A549 (cell line): ENCODE data around the gene SLC9A2.
A peak's percentile ranks its signal among the peaks of the same experiment; 100 is the strongest.

ENCODE experiments used
- POLR2A ChIP-seq: IDR thresholded peaks from 2 replicates; pipeline ENCODE4 v1.6.1; 2012; ENCODE audit warnings: mild to moderate bottlenecking, low read length
- POLR2AphosphoS2 ChIP-seq: conservative IDR thresholded peaks from 2 replicates; pipeline ENCODE4 v1.6.1; 2012; ENCODE audit warnings: low read length, improper control_type of control experiment, inconsistent platforms
- TF ChIP-seq, protein P1 (sequence below): fragments of >200 bp; sonication (Bioruptor Twin); formaldehyde crosslinking; IDR thresholded peaks from 3 replicates; pipeline ENCODE4 v1.5.1; 2016

DNA sequence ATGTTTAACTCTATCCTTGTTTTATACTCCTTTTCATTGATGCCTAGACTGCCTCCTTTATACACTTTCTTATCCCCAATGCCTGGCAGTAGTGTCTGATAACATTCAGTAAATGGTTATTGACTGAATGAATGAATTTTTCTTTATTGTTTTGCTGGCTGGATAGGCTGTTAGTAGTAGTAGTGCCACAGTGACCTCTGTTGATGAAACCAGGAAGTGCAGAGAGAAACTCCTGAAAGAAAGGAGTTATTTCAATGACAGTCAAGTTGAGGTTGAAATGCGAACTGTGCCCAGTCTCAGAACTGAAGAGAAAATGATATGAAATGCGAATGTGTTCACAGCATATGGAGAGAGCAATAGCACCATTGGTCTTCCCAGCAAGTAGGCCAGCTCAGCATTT, 26.8 kb upstream of the SLC9A2 start:
- TF ChIP-seq POLR2A (no peak), POLR2AphosphoS2 (no peak)
- TF ChIP-seq, protein P1, sequence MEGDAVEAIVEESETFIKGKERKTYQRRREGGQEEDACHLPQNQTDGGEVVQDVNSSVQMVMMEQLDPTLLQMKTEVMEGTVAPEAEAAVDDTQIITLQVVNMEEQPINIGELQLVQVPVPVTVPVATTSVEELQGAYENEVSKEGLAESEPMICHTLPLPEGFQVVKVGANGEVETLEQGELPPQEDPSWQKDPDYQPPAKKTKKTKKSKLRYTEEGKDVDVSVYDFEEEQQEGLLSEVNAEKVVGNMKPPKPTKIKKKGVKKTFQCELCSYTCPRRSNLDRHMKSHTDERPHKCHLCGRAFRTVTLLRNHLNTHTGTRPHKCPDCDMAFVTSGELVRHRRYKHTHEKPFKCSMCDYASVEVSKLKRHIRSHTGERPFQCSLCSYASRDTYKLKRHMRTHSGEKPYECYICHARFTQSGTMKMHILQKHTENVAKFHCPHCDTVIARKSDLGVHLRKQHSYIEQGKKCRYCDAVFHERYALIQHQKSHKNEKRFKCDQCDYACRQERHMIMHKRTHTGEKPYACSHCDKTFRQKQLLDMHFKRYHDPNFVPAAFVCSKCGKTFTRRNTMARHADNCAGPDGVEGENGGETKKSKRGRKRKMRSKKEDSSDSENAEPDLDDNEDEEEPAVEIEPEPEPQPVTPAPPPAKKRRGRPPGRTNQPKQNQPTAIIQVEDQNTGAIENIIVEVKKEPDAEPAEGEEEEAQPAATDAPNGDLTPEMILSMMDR, result peak; percentile 39
